Endodermal cell (in vitro differentiated cells): ENCODE data around the gene TUBA3C. TPM values are rescaled to one million over a fixed set of nuclear protein-coding genes. Genes with fewer than 3 reads are reported as not detected.

ENCODE experiments used
- DNase-seq: peaks from one replicate; pipeline ENCODE4 v3.0.0-alpha.2; 2017
- H3K27ac ChIP-seq: 2 replicates; pipeline ENCODE4 v1.5.1; 2013; ENCODE audit warnings: mild to moderate bottlenecking, low read depth, low read length, moderate library complexity
- H3K27me3 ChIP-seq: 2 replicates; pipeline ENCODE4 v1.6.1; 2013; ENCODE audit warnings: mild to moderate bottlenecking, low read length, moderate library complexity; ENCODE audit not compliant: insufficient read depth, control insufficient read depth, poor library complexity, severe bottlenecking
- H3K36me3 ChIP-seq: 2 replicates; pipeline ENCODE4 v1.7.0; 2013; ENCODE audit warnings: mild to moderate bottlenecking, low read length, moderate library complexity; ENCODE audit not compliant: control insufficient read depth, insufficient read depth
- H3K4me1 ChIP-seq: one replicate; pipeline ENCODE4 v1.7.0; 2013; ENCODE audit warnings: low read length; ENCODE audit not compliant: control insufficient read depth, insufficient read depth
- H3K4me3 ChIP-seq: 2 replicates; pipeline ENCODE4 v1.5.1; 2013; ENCODE audit warnings: mild to moderate bottlenecking, low read length, moderate library complexity
- H3K9ac ChIP-seq: 2 replicates; pipeline ENCODE4 v1.6.1; 2013; ENCODE audit warnings: mild to moderate bottlenecking, low read length, moderate library complexity; ENCODE audit not compliant: poor library complexity, severe bottlenecking; ENCODE audit errors: extremely low read depth
- H3K9me3 ChIP-seq: 2 replicates; pipeline ENCODE4 v1.6.1; 2013; ENCODE audit warnings: mild to moderate bottlenecking, low read length, moderate library complexity; ENCODE audit not compliant: control insufficient read depth
- H3K27ac Mint-ChIP-seq: 2 replicates; pipeline ENCODE4 v1.8.0; 2020; ENCODE audit warnings: mixed read lengths
- H3K27me3 Mint-ChIP-seq: 2 replicates; pipeline ENCODE4 v1.8.0; 2021; ENCODE audit warnings: mild to moderate bottlenecking, mixed read lengths; ENCODE audit not compliant: insufficient read depth
- H3K36me3 Mint-ChIP-seq: 2 replicates; pipeline ENCODE4 v1.8.0; 2020; ENCODE audit warnings: low read depth, mixed read lengths
- H3K4me1 Mint-ChIP-seq: 2 replicates; pipeline ENCODE4 v1.8.0; 2020; ENCODE audit warnings: mixed read lengths
- H3K4me3 Mint-ChIP-seq: 2 replicates; pipeline ENCODE4 v1.8.0; 2020; ENCODE audit warnings: mild to moderate bottlenecking, moderate library complexity, mixed read lengths
- H3K9me3 Mint-ChIP-seq: 2 replicates; pipeline ENCODE4 v1.8.0; 2020; ENCODE audit warnings: mild to moderate bottlenecking, mixed read lengths
- WGBS, 2 experiments: methylation state at CpG; one replicate each; pipeline versions ENCODE4 v1.1.5 to v1.1.7; 2013; ENCODE audit warnings: missing lambda C conversion rate in 2 of 2, mixed read lengths in 1 of 2; ENCODE audit not compliant: insufficient coverage in 1 of 2, insufficient read length in 1 of 2; 5-methylcytosine and 5-hydroxymethylcytosine counted together
- total RNA-seq, 2 donors: library from RNA; stranded (reverse); fragmentation: NEBNext Ultra II Directional in 1 of 2; extraction: Animal tissue kit (Norgen Biotek cat#: 25700) in 1 of 2; gene quantifications; 2 replicates in 1 of 2; 3 replicates in 1 of 2; pipeline ENCODE4 v1.2.1, GENCODE V29; 2021
- TF ChIP-seq, protein P1 (sequence below): fragments of 200-600 bp; sonication (generic); conservative IDR thresholded peaks from 2 replicates; pipeline ENCODE4 v1.5.0; 2021; ENCODE audit warnings: antibody characterized with exemption, mild to moderate bottlenecking

Gene TUBA3C
- total RNA-seq, 2 donors from 2014 or later: not detected

DNA sequence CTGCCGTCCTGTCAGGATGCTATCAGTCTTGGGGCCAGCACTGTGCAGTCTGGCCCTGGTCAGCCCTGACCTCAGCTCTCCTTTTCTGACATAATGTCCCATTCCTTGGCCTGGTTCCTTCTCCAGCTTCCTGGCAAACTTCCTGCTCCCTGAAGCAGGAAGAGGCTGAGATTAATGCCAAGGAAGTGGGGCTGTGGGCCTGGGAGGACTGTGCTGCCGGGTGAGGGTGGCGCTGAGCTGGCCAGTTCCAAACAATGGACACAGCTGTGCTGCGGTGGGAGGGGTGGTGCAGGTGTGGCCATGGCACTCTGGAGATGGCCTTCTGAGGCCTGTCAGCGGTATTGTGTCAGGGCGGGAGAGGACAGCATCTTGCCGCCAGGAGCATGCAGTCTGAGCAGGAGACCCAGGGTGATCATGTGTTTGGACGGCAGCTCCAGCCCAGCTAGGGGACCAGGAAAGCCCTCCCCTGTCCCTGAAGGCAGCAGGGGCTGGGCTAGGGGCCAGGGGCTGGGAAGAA is 30.9 kb downstream of the TUBA3C start:
- H3K9ac ChIP-seq: no peak overlapping the region
- 78 to 84% methylated on average over 8 of the region's 8 CpGs for WGBS, 2 experiments
- no peaks in the 10 kb centered on the region for H3K27me3 ChIP-seq
- peaks cover 4% of the 10 kb centered on the region for H3K36me3 Mint-ChIP-seq
- no peaks in the 10 kb centered on the region for H3K27me3 Mint-ChIP-seq
- TF ChIP-seq, protein P1, sequence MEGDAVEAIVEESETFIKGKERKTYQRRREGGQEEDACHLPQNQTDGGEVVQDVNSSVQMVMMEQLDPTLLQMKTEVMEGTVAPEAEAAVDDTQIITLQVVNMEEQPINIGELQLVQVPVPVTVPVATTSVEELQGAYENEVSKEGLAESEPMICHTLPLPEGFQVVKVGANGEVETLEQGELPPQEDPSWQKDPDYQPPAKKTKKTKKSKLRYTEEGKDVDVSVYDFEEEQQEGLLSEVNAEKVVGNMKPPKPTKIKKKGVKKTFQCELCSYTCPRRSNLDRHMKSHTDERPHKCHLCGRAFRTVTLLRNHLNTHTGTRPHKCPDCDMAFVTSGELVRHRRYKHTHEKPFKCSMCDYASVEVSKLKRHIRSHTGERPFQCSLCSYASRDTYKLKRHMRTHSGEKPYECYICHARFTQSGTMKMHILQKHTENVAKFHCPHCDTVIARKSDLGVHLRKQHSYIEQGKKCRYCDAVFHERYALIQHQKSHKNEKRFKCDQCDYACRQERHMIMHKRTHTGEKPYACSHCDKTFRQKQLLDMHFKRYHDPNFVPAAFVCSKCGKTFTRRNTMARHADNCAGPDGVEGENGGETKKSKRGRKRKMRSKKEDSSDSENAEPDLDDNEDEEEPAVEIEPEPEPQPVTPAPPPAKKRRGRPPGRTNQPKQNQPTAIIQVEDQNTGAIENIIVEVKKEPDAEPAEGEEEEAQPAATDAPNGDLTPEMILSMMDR: no peak
- peaks cover 67% of the 10 kb centered on the region for H3K9me3 ChIP-seq
- H3K27ac ChIP-seq: no peak overlapping the region
- no peak overlapping the region for H3K4me3 Mint-ChIP-seq
- H3K9me3 Mint-ChIP-seq: peaks cover 95% of the 10 kb centered on the region
- no peak for DNase-seq
- no peak overlapping the region for H3K27ac Mint-ChIP-seq
- H3K4me1 ChIP-seq: no peaks in the 10 kb centered on the region
- H3K4me1 Mint-ChIP-seq: no peaks in the 10 kb centered on the region
- H3K4me3 ChIP-seq: no peak overlapping the region
- no peaks in the 10 kb centered on the region for H3K36me3 ChIP-seq

DNA sequence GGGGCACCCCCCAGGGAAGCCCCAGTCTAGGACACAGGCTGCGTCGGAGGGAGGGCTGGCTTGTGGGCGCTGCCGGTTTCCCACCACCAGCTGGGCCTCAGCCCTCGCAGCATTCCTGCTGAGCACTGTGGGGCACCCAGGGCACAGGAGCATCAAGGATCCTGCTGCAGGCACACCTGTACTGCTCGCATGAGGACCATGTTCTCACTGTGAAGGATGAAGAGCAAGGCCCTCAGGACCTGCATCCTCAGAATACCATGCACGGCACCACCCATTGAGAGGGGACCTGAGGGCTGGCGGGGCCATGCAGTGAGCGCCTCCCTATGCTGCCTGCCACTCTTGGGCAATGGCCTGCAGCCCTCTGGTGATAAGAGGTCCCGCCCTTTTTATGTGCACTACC is 31.4 kb downstream of the TUBA3C start:
- Mint-ChIP-seq H3K27me3 (no peaks in the 10 kb centered on the region), H3K27ac (no peak overlapping the region), H3K4me1 (no peaks in the 10 kb centered on the region), H3K9me3 (peaks cover 94% of the 10 kb centered on the region), H3K4me3 (no peak overlapping the region), H3K36me3 (peaks cover 4% of the 10 kb centered on the region)
- Histone ChIP-seq H3K4me3 (no peak overlapping the region), H3K36me3 (no peaks in the 10 kb centered on the region), H3K27me3 (no peaks in the 10 kb centered on the region), H3K27ac (no peak overlapping the region), H3K9me3 (peaks cover 68% of the 10 kb centered on the region), H3K9ac (no peak overlapping the region), H3K4me1 (no peaks in the 10 kb centered on the region)
- WGBS, 2 experiments: 68 to 76% methylated on average over 5 to 10 of the region's 10 CpGs
- TF ChIP-seq, protein P1: no peak
- DNase-seq: no peak

DNA sequence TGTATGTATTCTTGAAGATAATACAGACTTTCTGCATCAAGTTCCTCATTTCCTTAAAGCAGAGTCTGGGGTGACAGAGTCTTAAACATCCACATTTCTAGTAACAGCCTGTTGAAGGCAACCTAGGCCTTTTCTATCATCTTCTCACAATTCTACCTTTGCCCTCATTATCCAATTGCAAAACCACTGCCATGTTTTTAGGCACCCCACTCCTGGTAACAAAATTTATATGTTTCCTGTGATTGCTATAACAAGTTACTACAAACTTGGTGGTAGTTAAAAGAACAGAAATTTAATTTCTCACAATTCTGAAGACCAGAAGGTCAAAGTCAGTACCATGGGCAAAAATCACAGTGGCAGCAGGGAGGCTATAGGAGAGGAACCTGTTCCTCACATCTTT is 33.1 kb downstream of the TUBA3C start:
- H3K27ac Mint-ChIP-seq: no peak overlapping the region
- peaks cover 93% of the 10 kb centered on the region for H3K9me3 Mint-ChIP-seq
- TF ChIP-seq, protein P1: no peak
- no peaks in the 10 kb centered on the region for H3K27me3 Mint-ChIP-seq
- Histone ChIP-seq H3K27ac (no peak overlapping the region), H3K9me3 (peaks cover 82% of the 10 kb centered on the region), H3K4me3 (peak overlapping the region; percentile 23), H3K9ac (no peak overlapping the region), H3K27me3 (no peaks in the 10 kb centered on the region), H3K4me1 (no peaks in the 10 kb centered on the region), H3K36me3 (no peaks in the 10 kb centered on the region)
- H3K4me1 Mint-ChIP-seq: no peaks in the 10 kb centered on the region
- no peak overlapping the region for H3K4me3 Mint-ChIP-seq
- DNase-seq: no peak
- H3K36me3 Mint-ChIP-seq: peaks cover 3% of the 10 kb centered on the region
